GM19372 (cell line): Measurements from ENCODE around the gene FSD1.
"Not testable (repeated sequence)": the region's sequence is repeated elsewhere in the genome, so short reads cannot be mapped to it uniquely, and the experiment has no call there.

Source experiments
- ATAC-seq: cut with Tn5 transposase; IDR thresholded peaks from one replicate; pipeline ENCODE4 v1.9.1; 2021; ENCODE audit warnings: mild to moderate bottlenecking, low read depth, moderate library complexity; ENCODE audit not compliant: unreplicated experiment

The FSD1 gene

GRCh38 chr19:4342314-4342614 is 37.9 kb downstream of the FSD1 start:
- no peak for ATAC-seq

GRCh38 chr19:4342615-4343369 is 38.4 kb downstream of the FSD1 start:
- ATAC-seq: peak; percentile 78

- peak; percentile 51 for ATAC-seq
Observed at GRCh38 chr19:4343370-4344307, 39.2 kb downstream of the FSD1 start, which contains the start of gene MPND. Gene MPND (plus strand): TSS chr19:4343562. CDS start chr19:4343594, 32 bp downstream.

GRCh38 chr19:4345342-4346019 is 41.1 kb downstream of the FSD1 start:
- ATAC-seq: no peak

- no peak for ATAC-seq
Observed at GRCh38 chr19:4346020-4346383, 41.6 kb downstream of the FSD1 start.

GRCh38 chr19:4347521-4347920 is 43.1 kb downstream of the FSD1 start:
- no peak for ATAC-seq

- not testable (repeated sequence) for ATAC-seq
Observed at GRCh38 chr19:4349225-4349624, 44.8 kb downstream of the FSD1 start.

- ATAC-seq: no peak
Observed at GRCh38 chr19:4350111-4350510, 45.7 kb downstream of the FSD1 start.

GRCh38 chr19:4350726-4351125 is 46.3 kb downstream of the FSD1 start:
- ATAC-seq: no peak

GRCh38 chr19:4352701-4353121 is 48.3 kb downstream of the FSD1 start:
- no peak for ATAC-seq

GRCh38 chr19:4354282-4354681 is 49.9 kb downstream of the FSD1 start:
- no peak for ATAC-seq

GRCh38 chr19:4354897-4355296 is 50.5 kb downstream of the FSD1 start:
- ATAC-seq: no peak

GRCh38 chr19:4357095-4357797 is 52.8 kb downstream of the FSD1 start:
- ATAC-seq: no peak

- ATAC-seq: no peak
Observed at GRCh38 chr19:4357921-4358326, 53.5 kb downstream of the FSD1 start.

- no peak for ATAC-seq
Observed at GRCh38 chr19:4358709-4359626, 54.6 kb downstream of the FSD1 start.

- ATAC-seq: no peak
Observed at GRCh38 chr19:4359627-4360000, 55.2 kb downstream of the FSD1 start.

- no peak for ATAC-seq
Observed at GRCh38 chr19:4360081-4360569, 55.7 kb downstream of the FSD1 start.

- ATAC-seq: no peak
Observed at GRCh38 chr19:4360641-4361151, 56.3 kb downstream of the FSD1 start.
